GM18520 (cell line): ENCODE measurements around the gene HAND1.

ENCODE experiments used
- ATAC-seq: cut with Tn5 transposase; IDR thresholded peaks from one replicate; pipeline ENCODE4 v1.9.1; 2021; ENCODE audit not compliant: unreplicated experiment

Gene HAND1

DNA sequence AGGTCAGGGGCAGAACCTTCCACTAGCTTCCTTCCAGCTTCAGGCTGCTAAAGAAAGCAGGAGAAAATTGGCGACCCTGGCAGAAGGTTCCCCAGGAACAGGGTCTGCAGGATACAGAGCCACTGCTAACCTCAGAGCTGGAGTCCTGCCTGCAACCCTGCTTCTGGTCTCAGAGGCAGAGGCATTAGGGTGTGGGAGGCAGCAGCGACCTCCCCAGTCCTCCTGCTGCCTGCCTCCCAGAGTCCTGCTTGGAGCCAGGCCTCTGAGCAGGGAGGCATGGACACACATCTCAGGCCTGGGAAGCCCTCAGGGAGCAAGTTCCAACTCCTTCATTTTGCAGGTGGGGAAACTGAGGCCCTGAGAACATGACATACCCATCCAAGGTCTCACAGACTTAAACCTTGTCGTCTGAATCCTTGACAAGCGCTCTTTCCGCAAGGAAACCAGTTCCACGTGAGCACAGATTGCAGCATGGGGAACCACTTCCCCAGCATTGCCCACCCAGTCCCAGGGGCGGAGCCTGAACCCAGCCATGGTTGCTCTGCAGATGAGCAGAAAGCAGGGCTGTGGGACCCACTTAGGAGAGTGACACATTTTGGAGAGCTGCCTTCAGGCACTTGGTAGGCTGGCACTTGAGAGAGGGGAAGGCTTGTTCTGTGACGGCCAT, 28.2 kb upstream of the HAND1 start:
- no peak for ATAC-seq

DNA sequence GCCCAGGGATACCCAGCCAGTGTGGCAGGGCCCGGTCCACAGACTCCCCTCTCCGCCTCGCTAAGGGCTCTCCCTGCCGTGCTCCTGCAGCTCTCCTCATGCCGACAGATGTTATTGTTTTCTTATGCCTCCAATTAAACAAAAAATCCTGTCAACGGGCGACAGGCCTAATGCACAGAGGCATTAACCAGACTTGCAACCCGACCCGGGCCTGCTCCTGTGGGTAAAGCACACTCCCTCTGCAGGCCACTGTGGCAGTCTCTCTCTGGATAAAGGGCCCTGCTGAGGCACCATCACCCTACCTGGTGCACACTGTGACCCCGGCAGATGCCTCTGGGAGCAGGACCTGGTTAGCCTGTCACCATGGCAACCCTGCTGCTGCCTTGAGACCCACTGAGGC, 27.5 kb upstream of the HAND1 start:
- ATAC-seq, result no peak

DNA sequence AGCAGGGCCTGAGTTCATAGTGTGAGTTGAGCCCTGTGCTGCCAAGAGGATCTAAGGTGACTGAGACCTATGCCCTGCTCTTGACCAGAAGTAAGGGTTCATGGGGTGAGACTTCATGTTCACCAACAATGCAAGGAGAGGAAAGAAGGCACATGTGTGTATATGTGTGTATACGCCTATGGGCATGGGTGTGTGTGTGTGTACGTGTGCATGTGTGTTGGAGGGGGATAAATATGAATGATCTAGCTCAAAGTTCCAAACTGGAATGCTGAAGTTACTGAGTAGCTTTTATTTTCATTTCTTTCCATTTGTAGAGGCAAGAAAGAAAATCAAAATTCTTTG, 25.6 kb upstream of the HAND1 start:
- no peak for ATAC-seq

DNA sequence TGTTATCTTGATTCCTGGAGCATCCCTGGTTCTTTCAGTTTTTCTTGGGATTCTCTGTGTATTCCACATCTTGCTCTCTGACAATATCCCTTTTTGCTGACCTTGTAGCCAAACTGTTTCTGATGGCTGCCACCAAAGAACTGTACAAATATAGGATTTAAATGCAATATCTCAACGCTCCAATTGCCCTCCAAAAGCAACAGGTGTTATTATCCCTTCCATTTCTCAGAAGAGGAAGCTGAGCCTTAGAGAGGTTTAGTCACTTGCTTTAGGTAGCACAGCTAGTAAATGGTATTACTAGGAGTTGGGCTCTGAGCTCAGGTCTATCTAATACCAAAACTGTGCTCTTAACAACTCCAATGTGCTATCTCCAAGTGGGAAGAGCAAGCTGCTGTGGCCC, 24.2 kb upstream of the HAND1 start:
- ATAC-seq, result no peak

DNA sequence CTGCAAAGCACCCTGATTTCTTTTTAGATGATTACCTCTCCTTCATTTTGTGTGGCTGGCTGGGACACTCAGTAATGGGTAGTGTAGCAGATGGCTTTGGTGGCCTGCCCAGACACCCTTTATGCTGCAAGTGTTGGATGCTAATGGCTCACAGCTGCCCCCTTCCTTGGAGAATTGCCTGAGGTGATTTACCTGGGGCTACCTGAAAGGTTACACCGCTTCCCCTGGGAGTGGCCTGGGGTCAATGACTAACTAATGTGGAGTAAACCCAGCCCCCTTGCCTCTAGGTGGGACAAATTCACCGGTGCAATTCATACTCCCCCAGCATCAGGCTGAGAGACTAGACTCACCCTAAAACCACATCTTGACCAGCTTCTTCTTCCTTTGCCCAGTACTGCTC, 23.5 kb upstream of the HAND1 start:
- no peak for ATAC-seq

DNA sequence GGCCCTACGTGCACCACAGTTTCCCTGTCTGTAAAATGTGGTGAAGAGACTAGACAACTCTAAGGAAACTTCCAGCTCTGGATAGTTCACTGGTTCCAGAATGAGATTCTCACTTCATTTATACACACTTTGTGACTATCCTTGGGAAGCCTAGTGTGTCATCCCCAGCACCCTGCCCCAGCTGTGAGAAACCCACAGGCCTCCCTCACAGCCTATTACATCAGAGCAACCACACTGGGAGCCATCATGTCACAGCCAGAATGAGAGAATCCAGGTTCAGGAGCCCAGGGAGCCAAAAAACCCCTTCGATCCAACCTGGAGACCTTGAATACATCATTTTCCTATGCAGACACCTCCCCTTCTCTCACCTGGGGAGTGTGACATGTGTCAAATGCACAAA, 21.0 kb upstream of the HAND1 start:
- ATAC-seq, result no peak

DNA sequence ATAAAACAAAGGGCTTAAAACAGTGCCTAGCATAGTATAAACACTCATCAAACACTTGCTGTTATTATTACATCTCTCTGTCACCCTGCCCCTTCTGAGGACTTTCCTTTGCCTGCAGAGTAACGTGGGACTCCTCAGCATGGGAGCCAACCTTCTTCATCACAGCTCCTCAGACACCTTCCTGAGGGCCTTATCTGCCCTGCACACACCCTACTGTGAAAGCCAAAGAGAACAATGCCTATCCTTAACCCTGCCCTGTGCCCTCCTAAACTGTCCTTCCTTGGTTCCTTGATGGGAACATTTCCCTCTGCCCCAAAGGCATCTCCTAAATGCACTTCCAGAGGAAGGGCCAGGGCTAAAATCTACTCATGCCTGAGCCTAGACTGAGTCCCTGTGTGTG, 20.6 kb upstream of the HAND1 start:
- no peak for ATAC-seq

DNA sequence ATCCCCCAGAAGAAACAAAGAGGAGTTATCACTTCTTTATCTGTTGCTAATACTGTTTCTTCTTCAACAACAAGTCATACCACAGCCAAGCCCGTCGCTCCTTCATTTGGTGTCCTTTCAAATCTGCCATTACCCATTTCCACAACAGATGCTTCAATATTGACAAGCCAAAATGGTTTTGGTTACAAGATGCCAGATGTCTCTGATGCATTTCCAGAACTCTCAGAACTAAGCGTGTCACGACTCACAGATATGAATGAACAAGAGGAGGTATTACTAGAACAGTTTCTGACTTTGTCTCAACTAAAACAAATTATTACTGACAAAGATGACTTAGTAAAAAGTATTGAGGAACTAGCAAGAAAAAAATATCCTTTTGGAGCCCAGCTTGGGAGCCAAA, 16.0 kb upstream of the HAND1 start:
- no peak for ATAC-seq

DNA sequence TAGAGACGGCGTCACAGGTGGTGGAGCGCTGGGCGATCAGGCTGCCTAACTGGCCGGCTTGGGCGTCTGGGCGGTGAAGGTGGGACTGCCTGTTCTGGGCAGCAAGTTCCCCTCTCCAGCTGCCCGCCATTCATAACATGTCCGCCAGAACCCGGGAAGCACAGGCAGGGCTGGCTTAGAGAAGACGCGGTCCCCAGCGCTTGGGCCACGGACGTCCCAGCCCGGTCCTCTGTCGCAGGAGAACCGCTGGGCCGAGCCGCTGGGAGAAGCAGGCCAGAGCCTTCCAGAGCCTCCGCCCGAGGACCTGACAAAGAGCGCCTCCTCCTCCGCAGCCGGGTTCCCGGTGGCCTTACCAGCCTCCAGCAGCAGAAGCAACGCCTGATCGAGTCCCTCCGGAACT, 15.2 kb upstream of the HAND1 start:
- ATAC-seq, result no peak

DNA sequence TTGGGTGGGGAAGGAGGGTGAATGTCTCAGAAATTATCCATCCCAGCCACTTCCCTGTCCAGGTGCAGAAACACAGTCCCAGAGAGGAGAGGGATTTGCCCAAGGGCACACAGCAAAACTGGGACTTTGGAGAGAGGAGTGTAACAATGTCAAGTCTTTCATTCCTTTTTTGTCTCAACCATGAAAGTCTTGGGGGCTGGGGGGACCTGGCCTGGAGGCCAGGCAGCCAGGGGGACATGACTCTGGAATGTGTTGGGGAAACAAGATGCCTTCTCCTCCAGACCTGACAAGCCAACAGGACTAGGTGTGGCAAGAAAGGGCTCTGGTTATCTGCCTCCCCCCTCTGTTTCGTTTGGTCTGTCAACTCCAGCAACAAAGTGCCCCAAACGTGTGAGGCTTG, 13.9 kb upstream of the HAND1 start:
- no peak for ATAC-seq

DNA sequence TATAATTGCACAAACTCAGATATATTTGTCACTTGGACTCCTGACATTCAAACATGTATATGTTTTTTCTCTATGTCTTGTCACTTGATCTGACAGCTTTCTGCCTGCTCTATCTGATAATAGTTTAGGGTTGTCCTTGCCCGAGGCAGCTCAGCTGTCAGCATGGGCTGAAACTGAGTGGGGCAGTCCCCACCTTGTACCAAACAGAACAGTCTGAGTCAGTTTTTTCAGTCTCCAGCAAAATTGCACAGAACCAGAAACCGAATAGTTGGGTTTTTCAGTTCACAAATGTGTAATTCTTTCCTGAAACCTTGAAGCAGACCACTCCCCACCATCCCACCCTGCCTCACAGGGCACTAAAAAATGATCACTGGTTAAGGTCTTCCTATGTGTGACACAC, 9.5 kb upstream of the HAND1 start:
- ATAC-seq, result peak; percentile 98

DNA sequence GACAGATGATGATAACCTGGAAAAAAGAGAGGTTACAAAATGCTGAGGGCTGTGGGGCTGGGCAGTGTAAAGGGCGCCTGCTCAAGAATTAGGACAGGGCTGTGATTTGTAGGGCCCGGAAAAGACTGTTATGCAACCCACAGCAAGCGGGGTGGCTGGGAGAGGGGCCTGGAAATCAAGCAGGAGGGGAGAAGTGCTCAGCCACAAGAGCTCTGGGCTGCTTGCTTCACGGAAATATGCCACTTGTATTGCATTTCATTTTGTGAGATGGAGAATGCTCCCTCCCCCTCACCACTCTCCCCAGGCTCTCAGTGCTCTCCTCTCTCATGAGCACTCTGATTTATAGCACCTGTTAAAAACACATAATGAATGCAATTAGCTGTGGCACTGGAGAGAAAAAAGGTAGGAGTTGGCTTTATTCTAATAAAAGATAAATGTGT, 8.4 kb upstream of the HAND1 start:
- ATAC-seq, result no peak

DNA sequence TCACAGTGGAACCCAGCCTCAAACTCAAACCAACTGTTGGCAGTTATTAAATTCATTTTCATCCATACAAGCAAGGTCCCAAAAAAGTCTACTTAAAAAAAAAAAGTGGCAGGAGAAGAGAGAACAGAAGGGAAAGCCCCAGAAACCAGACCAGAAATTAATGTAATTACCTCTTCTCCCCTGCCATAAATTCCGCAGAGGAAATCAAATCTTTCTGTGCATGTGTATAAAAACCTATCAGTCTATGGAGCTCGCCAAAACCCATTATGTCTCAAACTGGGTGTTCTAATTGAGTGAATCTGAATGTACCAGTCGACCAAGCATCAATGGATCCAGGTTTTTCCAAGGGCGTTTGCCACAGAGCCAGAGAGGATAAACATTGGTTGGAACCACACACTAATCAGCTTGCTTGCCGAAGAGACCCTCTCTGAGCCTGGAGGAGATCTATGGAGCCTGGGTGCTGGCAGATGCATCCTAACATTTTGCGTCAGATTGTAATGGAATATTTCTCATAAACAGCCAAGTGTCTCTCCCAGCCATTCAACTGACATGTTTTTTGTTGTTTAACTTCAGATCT, 7.9 kb upstream of the HAND1 start:
- ATAC-seq, result no peak

DNA sequence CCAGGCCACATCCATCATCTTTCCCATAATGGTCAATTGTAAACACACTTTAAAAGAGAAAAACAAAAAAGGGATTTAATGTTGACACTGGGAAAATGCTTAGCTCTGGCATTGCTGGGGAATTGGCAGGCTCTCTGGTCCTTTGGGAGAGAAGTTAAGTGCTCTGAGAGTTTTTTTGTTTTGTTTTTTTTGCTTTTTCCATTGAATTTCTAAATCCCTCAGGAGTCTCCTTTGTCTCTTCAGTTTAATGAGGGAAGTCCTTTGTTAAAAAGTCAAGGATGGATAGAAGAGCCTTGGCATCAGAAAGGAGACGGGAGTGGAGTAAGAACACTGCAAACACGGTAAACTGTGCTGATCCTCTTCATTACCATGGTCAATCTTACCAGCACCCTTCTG, 7.1 kb upstream of the HAND1 start:
- no peak for ATAC-seq

DNA sequence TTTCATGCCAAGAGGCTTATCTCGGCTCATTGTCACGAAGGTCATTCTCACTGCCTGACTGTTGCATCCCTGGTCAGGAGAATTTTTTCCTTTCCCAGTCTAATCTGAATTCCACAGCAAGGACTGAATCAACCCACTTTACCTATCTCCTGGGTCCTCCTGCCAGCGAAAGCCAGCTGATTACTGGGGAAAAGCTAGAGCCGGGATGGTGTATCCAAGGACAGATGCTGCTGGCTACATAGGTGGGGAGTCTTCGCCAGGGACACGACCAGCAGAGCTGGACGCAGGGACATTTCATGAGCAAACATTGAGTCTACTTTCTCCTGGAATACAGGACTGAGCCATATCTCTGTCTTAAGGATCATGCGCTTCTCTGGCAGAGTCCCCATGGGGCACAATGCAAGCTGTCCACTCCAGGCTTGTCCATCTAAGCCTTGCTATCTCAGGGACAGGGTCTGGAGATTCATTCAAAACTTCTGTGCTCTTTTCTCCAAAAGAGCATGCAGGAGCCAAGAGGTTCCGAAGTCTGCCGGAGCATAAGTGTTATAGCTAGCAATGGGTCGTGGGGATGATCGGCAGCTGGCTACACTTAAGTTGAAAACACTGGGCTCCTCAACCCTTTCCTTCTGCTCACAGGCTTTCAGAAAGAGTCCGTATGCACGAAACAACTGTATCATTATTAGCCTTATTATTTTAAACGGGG, 6.5 kb upstream of the HAND1 start:
- no peak for ATAC-seq

DNA sequence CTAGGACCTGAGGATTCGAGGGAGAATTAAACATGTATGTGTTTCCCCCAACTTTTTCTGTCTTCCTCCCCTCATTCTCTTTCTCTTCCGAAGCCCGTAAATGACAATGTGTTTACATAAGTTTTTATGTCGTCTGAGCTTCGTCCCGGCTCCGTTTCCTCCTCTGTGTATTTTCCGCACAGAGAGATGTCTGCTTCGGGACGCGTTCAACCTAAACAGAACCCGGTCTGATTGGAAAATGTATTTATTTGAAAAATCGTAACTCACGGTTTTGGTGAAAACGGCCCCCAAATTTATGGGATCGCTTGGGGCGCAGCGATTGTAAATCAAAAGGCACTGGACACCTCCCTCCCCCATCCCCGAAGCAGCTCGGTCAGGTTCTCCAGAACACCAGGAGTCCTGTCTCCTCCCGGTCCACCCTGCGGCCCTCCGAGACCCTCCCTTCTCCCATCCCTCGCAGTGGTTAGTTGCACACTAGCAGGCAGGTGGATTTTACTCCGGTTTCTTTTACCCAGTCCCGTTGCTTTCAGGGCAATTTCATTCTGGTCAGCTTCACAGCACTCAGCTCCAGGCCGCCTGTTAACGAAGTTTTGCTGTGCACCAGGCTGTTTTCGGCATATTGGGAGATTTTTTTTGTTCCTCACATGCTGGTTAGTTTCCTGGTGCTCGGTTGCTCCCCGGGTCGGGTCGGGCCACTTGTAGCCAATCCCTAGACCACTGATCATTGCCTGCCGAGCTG, 5.8 kb upstream of the HAND1 start:
- ATAC-seq, result no peak

DNA sequence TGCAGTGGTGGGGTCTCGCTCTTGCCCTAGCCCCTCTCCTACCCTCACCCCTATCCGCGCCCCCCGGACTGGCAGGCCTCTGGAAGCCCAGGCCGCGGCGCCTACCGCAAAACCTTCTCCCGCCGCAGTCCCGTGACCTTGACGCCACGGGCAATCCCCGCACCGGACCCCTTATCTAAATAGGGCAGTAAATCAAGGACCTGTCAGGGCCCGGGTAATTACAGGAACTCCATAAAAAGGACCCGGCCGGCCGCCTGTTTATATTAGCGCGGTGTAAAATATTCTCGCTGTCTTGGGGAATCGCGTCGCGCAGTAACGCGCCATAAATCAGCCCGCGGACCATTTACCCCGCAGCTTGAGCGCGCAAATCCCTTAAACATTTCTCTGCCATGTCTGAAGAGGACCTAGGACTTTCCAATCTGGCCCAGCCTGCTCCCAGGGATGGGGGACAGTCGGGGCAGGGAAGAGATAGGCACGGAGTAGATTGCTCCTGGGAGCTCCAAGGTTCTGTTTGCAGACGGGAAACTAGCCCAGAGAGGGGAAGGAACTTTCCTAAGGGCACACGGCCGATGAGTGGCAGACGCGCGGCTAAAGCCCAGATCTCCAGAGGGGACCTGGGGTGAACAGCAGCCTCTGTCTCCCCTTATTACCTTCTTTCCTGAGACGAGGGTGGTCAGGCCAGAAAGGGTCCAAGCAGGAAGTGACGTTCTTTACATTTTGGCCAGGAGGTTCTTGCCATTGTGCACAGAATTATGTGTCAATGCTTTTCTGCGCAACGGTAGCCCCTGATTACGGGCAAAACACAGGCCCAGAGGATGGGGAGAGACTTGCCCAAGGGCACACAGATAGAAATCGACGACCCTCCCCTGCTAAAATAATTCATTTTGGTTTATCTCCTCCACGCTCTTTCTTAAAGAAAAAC, 4.8 kb upstream of the HAND1 start:
- no peak for ATAC-seq

DNA sequence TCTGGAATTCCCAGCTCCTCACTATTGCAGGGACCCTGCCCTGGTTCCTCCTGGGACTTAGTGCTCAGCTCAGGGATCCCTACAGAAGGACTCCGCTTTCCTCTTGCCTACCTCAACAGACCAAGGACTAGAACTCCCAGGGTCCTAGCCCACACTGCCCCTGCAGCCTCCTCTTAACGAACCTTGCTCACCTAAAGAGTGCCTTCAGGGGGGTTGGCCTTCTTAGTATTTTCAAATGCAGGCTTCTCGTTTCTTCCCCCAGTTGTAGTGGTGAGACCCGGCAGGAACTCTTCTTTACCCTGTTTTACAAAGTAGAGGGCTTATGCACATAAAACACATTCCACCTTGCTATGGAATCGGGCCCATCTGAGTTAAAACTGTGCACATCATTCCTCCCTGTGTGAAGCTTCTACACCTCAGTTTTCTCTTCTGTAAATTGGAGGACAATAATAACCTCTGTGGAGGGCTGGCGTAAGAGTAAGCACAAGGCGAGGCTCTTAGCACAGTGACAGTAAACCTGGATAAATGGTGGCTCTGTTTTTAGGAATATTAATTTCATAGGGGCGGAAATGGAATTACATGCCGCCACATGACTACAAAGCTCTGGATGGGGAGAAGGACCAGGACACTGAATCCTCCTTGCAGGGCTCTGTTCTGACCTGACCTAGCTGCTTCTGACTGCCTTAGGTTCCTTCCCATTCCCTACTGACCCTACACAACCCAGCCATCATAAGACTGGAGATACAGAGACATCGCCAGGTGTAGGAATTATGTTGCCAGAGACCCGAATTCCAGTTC, 3.8 kb upstream of the HAND1 start:
- ATAC-seq, result no peak

DNA sequence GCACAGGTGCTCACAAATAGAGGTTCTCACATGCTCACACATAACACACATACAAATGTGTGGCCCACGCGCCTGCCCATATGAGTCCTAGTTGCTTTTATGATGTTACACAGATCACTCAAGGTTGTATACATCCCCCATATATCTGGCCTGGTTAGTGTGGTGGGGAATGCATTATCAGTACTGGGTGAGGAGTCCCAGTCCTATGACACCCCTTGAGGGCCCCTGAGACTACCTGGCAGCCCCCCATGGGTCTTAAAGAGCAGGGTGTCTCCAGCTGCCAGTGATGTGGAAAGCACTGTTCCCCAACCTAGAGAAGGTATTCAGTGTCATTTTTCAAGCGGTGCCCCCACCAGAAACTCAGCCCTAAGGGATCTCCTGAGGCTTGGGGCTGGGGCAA, 2.8 kb upstream of the HAND1 start:
- no peak for ATAC-seq
